Breast epithelium (tissue), 3 donors: Measurements from ENCODE around the gene BTN3A1.

Experiments used
- POLR2A ChIP-seq: fragments of 450-650 bp; IDR thresholded peaks from one replicate; pipeline ENCODE4 v1.6.1; 2016; ENCODE audit warnings: antibody characterized with exemption, mild to moderate bottlenecking, moderate library complexity
- POLR2AphosphoS5 ChIP-seq, 3 donors: sonication (generic); formaldehyde crosslinking; IDR thresholded peaks; one replicate each; pipeline ENCODE4 v1.6.1; 2017; ENCODE audit warnings: antibody characterized with exemption in 3 of 3
- TF ChIP-seq, protein P1 (sequence below), 3 donors: fragments of 450-650 bp; IDR thresholded peaks; one replicate each; pipeline ENCODE4 v1.5.1; 2016 to 2017; ENCODE audit warnings: antibody characterized with exemption in 3 of 3, mild to moderate bottlenecking in 3 of 3, moderate library complexity in 3 of 3

DNA sequence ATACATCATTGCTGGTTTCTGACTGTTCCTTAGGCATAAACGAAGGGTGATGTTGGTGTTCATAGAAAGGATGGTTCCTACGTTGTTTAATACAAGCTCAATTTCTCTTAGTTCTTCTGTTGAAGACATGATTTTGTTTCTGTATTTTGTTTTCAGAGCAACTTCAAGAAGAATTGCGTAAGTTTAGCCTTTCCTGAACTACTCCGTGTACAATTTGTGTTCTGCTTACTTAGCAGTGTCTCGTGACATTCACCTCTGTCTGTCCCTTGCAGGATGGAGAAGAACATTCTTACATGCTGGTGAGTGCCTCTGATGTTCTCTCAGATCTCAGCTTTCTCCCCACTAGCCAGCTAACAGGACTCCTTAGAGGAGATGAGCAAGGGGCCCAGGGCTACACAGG is 11.5 kb upstream of the BTN3A1 start:
- no peak for TF ChIP-seq POLR2AphosphoS5 (IDR thresholded peaks at IDR 0.05)
- TF ChIP-seq, protein P1, sequence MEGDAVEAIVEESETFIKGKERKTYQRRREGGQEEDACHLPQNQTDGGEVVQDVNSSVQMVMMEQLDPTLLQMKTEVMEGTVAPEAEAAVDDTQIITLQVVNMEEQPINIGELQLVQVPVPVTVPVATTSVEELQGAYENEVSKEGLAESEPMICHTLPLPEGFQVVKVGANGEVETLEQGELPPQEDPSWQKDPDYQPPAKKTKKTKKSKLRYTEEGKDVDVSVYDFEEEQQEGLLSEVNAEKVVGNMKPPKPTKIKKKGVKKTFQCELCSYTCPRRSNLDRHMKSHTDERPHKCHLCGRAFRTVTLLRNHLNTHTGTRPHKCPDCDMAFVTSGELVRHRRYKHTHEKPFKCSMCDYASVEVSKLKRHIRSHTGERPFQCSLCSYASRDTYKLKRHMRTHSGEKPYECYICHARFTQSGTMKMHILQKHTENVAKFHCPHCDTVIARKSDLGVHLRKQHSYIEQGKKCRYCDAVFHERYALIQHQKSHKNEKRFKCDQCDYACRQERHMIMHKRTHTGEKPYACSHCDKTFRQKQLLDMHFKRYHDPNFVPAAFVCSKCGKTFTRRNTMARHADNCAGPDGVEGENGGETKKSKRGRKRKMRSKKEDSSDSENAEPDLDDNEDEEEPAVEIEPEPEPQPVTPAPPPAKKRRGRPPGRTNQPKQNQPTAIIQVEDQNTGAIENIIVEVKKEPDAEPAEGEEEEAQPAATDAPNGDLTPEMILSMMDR (IDR thresholded peaks at IDR 0.05), result no peak
- no peak for TF ChIP-seq POLR2A
